Psoas muscle (tissue), 8 donors: ENCODE measurements around the gene CSNK1A1. TPM values are rescaled to one million over a fixed set of nuclear protein-coding genes. Genes with fewer than 3 reads are reported as not detected.

Experiments
- ATAC-seq, 4 donors: fragments of 200-7000 bp; cut with Tn5 transposase; one replicate each; pipeline ENCODE4 v1.9.1; 2020; ENCODE audit warnings: moderate library complexity in 3 of 4, mild to moderate bottlenecking in 2 of 4
- DNase-seq, 2 donors: peaks; one replicate each; pipeline ENCODE4 v3.0.0-alpha.2; 2020
- H3K27ac ChIP-seq: fragments of 200-600 bp; one replicate; pipeline ENCODE4 v1.8.0; 2022
- H3K27me3 ChIP-seq, 3 donors: fragments of 200-600 bp in 1 of 3; one replicate each; pipeline versions ENCODE4 v1.6.1 to v1.8.0; 2013 to 2022; ENCODE audit warnings: low read length in 2 of 3, mild to moderate bottlenecking in 2 of 3, moderate library complexity in 1 of 3; ENCODE audit not compliant: insufficient read depth in 3 of 3
- H3K36me3 ChIP-seq, 2 donors: fragments of 200-600 bp in 1 of 2; one replicate each; pipeline versions ENCODE4 v1.6.1 to v1.8.0; 2013 to 2022; ENCODE audit warnings: low read depth in 1 of 2, mild to moderate bottlenecking in 1 of 2, moderate library complexity in 1 of 2; ENCODE audit not compliant: insufficient read depth in 1 of 2
- H3K4me1 ChIP-seq: fragments of 200-600 bp; one replicate; pipeline ENCODE4 v1.8.0; 2022
- H3K4me3 ChIP-seq: fragments of 200-600 bp; one replicate; pipeline ENCODE4 v1.8.0; 2022; ENCODE audit warnings: mild to moderate bottlenecking
- H3K9me3 ChIP-seq: fragments of 200-600 bp; one replicate; pipeline ENCODE4 v1.8.0; 2022
- CTCF ChIP-seq: fragments of 200-600 bp; IDR thresholded peaks from one replicate; pipeline ENCODE4 v1.8.0; 2022; ENCODE audit warnings: antibody characterized with exemption
- WGBS, 3 donors: extraction: QIAGEN DNeasy Blood & Tissue Kit; methylation state at CpG; one replicate each; pipeline versions ENCODE4 v1.1.6 to v1.1.7; 2013; 5-methylcytosine and 5-hydroxymethylcytosine counted together
- intact Hi-C, 2 donors: fragments of 100-400 bp; cut with DNase I; formaldehyde crosslinking; loops; one replicate each; pipeline versions ENCODE4 v1.11.0 to v1.14.2; 2022
- polyA plus RNA-seq, 3 donors: library from polyadenylated mRNA; stranded (reverse); fragments of 200-250 nt; gene quantifications; one replicate each; pipeline ENCODE4 v1.2.3, GENCODE V29; 2013
- total RNA-seq, 4 donors: library from RNA; stranded (reverse); fragmentation: NEBNext Ultra II Directional in 2 of 4; extraction: Animal tissue kit (Norgen Biotek cat#: 25700) in 2 of 4; gene quantifications; one replicate each; pipeline versions ENCODE4 v1.2.1 to v1.2.4, GENCODE V29; 2021 to 2023
- donor health status: healthy with polysubstance abuse.
- donor health status: DM: no; HTN: no; CAD: no; lungs with moderate emphysema.
- donor health status: Bipolar disorder and iron deficiency.
- donor health status: healthy.
- donor health status: DM: yes; HTN: yes; CAD: no.
- donor health status: DM: no; HTN: no; CAD: no.
- donor health status: DM: no; HTN: no; CAD: no.
- donor health status: DM: yes; HTN: yes; CAD: no.

Gene CSNK1A1
- total and polyA plus RNA-seq, 7 donors, result 73.6 to 394 (median 201) TPM

- no peak for TF ChIP-seq CTCF
- Histone ChIP-seq H3K9me3 (no peaks in the 10 kb centered on the region), H3K27ac (peak overlapping the region; percentile 99), H3K4me3 (peak overlapping the region; percentile 91), H3K27me3 (no peaks in the 10 kb centered on the region), H3K36me3 (peaks cover 4 to 22% of the 10 kb centered on the region in 2 donors), H3K4me1 (peaks cover 21% of the 10 kb centered on the region)
- DNase-seq, result no peak
- intact Hi-C loops, result loop anchor here in 1 of 2 donors (5.0 kb wide), 1 partner anchor 35 kb away; no protein-coding TSS in a partner anchor
- no peak for ATAC-seq
- WGBS, 3 donors, result 91 to 94% (median 92%) methylated on average over 18 of the region's 18 CpGs
These were observed 1.4 kb upstream of the CSNK1A1 start for GRCh38 chr5:149552553-149553160.

DNA sequence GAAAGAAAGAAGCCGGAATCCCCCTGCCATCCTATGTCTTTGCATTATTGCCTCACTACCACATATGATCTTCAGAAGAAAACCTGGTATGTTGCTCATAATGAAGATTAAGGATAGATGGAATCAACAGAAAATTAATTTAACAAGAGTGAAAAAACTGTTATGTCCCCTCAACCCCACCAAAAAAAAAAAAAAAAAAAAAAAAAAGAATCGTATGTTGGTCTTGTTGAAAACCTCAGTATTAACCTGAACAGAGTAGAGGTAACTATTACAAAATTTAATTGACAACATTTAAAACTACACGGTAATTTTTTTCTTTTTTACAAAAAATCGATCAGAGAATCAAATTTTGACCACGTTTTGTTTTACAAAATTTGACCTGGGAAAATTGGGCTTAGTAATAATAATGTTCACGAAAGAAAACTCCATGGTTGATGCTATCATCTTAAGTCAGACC is 827 bp upstream of the CSNK1A1 start:
- DNase-seq, result no peak
- Histone ChIP-seq H3K36me3 (peaks cover 4 to 25% of the 10 kb centered on the region in 2 donors), H3K4me3 (peak overlapping the region; percentile 91), H3K4me1 (peaks cover 27% of the 10 kb centered on the region), H3K9me3 (no peaks in the 10 kb centered on the region), H3K27ac (peak overlapping the region; percentile 99), H3K27me3 (no peaks in the 10 kb centered on the region)
- WGBS, 3 donors, result 30 to 34% (median 31%) methylated on average over 6 of the region's 6 CpGs
- no peak for TF ChIP-seq CTCF
- intact Hi-C loops, result loop anchor here in 1 of 2 donors (5.0 kb wide), 1 partner anchor 35 kb away; no protein-coding TSS in a partner anchor
- ATAC-seq, result no peak

DNA sequence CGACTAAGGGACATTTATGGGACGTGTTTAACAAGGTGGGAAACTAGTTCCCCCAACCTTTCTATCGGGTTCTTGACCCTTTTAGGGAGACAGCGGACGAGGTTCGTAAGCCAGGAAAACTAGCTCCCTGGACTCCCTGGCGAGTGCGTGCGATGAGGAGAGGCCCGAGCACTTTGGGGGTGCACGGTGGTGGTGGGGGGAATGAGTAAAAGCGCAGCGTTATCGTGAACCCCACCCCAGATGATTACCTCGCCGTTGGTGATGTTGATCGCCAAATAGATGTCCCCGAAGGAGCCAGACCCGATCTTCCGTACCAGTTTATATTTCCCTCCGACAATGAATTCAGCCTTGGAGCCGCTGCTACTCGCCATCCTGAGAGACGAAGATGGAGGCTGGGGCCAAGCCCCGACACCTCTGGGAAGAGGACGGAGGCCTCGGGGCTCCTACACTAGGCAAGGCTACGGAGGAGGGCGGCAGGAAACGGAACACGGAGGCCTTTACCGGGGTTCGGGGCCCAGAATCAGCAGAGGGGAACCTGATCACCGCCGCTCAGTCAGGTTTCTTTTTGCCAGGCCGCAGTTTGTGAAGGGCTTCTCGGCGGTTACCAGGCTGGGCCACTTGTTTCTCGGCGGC is 529 bp downstream of the CSNK1A1 start:
- Histone ChIP-seq H3K4me1 (peaks cover 40% of the 10 kb centered on the region), H3K36me3 (peaks cover 4 to 36% of the 10 kb centered on the region in 2 donors), H3K27ac (peak overlapping the region; percentile 99), H3K4me3 (peak overlapping the region; percentile 91), H3K27me3 (no peaks in the 10 kb centered on the region), H3K9me3 (no peaks in the 10 kb centered on the region)
- 0% methylated on average over 40 of the region's 40 CpGs for WGBS, 3 donors
- DNase-seq (no peak), ATAC-seq (peak in 3 of 4 donors; percentile 9 to 39 (median 14))
- TF ChIP-seq CTCF, result no peak
- intact Hi-C loops, result loop anchor here in 1 of 2 donors (2.0 to 5.0 kb wide), 2 partner anchors 33 to 64 kb away; no protein-coding TSS in a partner anchor

GRCh38 chr5:149550268-149550583 is 1.0 kb downstream of the CSNK1A1 start:
- peak in 1 of 4 donors; percentile 17 for ATAC-seq
- peaks cover 45% of the 10 kb centered on the region for H3K4me1 ChIP-seq
- no peak for TF ChIP-seq CTCF

More at GRCh38 chr5:149550268-149550583, 1.0 kb downstream of the CSNK1A1 start:
- peak overlapping the region; percentile 91 for H3K4me3 ChIP-seq
- no peaks in the 10 kb centered on the region for H3K9me3 ChIP-seq
- H3K36me3 ChIP-seq, result peaks cover 4 to 41% of the 10 kb centered on the region in 2 donors
- H3K27ac ChIP-seq, result peak overlapping the region; percentile 99
- intact Hi-C loops, result loop anchor here in 1 of 2 donors (2.0 to 5.0 kb wide), 2 partner anchors 33 to 63 kb away; no protein-coding TSS in a partner anchor
- 0 to 1% (median 0%) methylated on average over 12 of the region's 12 CpGs for WGBS, 3 donors
- DNase-seq, result no peak
- no peaks in the 10 kb centered on the region for H3K27me3 ChIP-seq
